C1 segment of cervical spinal cord (tissue), 14 donors: ENCODE measurements around the gene EIF1B.

Experiments used
- DNase-seq, 14 donors: peaks; one replicate each; lab custom pipeline; 2025; lab: John Stamatoyannopoulos, UW

Gene EIF1B

DNA sequence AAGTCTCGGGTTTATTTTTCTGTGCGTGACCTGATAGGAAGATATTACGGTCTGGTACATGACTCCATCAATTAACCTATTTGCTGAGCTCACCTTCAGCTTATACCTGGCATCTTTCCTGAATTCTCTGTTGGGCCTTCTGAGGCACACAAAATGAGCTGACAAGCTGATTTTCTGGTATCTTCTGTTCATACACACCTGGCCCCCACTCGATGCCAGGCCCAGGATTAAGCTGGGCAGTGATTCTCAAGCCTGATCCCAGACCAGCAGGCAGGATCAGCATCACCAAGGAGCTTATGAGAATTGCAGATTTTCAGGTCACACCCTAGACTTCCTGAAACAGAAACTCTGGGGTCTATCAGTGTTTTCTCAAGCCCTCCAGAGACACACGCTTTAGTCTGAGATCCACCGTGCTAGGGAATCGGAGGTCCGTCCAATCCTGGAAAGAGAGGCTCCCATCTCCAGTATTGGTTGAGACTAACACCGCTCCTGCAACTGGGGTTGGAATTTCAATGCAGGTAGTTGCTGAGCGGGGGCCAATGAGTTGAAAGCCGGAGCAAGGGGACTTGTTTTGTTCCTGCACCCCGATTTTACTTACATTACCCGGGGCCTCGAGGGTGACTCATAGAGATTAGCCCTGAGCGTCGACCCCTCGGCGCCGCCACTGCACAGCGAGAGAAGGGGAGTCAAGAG is 636 bp upstream of the EIF1B start:
- DNase-seq = peak in 4 of 14 donors; percentile 27 to 69 (median 64)

DNA sequence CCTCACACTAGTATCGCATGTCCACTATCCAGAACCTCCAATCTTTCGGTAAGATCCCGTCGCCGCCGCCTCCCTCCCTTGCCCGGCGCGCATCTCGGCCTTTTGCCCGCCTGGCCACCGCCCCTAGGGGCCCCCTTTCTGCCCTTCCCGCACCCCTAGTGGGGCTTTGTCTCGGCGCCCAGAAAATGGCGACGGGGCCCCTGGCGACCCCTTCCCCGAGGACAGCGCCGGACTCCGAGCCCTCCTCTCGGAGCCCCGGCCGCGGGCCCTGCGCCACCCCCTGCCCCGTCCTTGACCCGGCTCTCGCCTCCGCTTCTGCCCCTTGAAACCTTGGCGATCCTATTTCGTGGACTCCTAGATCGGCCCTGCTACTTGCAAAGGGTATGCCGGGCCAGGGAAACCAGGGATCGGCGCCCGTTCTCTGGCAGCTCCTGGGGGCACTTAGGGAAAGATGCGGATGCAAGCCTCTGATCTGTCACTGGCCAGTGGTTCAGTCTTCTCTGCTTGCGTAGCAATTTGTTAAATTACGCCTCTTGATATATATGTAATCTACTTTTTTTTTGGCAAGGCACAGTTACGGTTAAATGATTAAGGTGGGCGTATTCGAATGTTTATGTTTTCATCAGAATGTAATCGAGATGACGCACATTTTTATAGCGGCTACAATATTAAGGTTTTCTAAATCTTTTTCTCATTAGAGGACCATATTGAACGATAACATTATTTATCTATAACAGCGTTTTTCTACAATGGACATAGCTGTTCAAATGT is 603 bp downstream of the EIF1B start:
- DNase-seq = peak in 12 of 14 donors; percentile 30 to 84 (median 64)

DNA sequence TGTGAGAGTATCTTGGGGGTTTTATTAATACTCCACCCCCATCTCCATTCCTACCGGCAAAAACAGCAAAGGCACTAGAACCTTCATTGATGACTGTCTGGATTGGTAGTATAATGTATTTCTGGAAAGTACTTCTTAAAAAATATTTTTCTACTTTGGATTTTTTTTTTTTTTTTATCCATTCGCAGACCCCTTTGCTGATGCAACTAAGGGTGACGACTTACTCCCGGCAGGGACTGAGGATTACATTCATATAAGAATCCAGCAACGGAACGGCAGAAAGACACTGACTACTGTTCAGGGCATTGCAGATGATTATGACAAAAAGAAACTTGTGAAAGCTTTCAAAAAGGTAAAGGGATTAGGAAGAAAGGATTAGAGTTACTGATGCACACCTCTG is 1.2 kb downstream of the EIF1B start:
- peak in 1 of 14 donors; percentile 12 for DNase-seq

DNA sequence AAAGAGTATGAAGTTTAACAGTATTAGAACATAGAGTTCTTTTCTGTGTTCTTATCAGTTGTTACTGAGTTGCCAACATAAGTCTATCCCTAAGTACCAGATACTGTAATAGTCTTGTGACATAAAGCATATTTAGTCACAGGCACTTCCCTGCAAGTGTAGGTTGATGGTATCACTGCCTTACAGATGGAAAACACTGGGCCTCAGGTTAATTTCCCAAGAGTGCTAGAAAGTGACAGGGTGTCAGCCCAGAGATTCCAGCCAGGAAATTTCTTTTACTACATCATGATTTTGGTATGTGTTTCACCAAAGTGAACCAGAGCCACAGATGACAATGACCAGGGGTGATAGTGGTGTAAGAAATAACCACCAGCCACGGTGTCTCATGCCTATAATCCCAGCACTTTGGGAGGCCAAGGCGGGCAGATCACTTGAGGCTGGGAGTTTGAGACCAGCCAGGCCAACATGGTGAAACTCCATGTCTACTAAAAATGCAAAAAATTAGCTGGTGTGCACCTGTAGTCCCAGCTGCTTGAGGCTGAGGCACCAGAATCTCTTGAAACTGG is 3.2 kb downstream of the EIF1B start:
- DNase-seq = no peak

DNA sequence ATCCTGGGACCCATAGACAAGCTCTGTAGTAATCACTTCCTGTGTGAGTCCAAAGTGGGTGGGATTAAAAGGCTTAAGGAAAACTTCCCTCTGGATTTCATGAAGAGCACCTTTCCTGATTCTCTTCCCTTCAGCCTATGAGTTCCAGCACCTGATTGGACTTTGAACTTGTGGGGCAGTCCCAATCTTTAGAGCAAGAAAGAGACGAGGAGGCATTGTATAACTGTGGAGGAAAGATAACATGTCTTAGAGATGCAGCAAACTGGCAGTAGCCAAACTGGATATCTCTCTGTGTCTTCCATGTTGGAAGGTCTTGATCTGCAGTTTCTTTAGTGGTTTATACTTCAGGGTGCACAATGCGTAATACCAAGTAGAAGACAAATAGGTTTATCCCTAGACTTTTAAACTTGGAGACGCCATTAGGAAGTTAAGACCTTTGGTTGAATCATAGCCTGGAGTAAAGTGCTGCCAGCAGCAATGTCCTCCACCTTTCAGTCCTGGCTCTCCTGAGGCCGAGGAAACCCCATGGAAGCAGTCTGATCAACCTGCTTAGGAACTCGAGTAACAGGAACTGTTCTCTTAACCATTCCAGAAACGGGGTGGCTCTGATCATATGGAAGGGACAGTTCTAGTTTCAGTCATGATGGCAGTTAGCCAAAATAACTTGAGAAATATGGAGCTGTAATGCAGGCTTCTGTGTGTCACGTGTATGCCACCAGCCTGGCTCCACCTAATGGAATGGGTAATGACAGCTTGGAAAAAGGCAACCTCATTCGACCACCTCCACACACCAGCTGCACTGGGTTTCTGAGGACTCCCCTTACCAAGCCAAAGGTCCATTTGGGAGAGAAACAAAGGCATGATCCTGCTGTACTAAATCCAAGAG is 4.7 kb downstream of the EIF1B start:
- no peak for DNase-seq

DNA sequence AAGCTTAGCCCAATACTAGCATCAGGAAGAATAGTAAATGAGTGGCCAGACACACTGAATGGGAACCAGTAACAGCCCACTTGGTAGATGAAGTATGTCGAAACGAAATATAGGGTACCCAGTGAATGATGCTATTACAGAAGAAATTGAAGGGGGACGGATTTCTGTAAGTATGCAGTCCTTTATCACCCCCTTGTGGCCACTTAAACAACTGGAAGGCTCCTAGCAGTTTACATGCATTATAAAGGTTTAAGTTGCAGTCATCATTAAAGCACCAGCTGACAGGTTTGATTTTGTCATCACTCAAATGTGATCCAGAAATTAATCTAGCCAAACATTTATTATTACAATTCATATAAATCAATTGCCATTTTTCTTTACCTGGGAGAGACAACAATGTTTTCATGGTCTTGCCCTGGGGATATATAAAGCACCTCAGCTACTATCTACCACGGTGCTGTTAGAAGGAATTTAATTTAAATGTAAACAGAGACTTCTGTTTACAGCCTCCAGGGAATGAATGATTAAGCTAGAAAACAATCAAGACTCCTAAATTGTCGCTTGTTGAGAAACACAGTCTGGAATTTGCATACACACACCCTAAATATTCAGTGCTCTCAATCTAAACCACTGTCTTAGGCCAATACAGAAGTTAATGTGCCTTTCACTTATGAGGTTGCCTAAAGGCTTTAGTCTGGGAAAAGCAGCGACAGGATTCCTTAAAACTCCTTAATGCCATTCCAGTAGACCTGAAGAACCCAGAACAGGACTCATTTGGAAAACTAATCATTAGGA is 7.8 kb downstream of the EIF1B start:
- DNase-seq = peak in 3 of 14 donors; percentile 7 to 48 (median 43)

DNA sequence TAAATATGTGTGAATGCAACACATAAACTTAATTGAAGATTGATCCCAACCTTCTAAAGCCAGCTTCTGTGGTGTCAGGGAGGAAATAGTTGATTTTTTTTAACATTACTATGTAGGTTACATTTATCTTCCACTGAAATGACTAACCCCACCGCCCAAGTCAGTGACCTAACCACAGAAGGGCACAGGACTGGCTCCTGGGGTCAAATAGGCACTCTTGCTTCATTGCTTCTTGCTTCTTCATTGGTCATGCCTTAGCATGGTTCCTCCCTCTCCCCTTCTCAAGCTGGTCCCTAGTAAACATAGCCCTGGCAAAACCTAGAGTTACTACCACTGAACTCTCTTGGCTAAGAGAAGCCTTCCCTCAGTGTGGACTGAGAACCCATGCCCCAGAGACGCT is 12.3 kb downstream of the EIF1B start:
- DNase-seq = no peak

DNA sequence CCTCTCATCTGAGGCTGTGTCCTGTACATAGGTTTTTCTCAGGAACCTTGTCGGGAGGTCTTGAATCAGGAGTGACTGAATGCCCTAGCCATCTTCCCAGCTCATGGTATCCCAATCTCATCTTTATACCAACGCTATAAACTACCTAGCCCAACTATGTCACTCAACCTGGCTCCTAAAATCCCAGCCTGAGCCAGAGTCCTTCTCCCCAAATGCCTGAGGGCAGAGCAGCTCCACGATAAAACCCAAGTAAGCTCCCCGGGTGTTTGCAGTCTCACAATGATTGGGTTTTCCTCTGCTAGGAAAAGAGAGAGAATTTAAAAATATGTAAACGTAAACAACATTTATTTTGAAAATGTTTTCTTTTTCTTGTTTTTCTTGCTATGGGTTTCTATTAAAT is 14.4 kb downstream of the EIF1B start:
- no peak for DNase-seq

DNA sequence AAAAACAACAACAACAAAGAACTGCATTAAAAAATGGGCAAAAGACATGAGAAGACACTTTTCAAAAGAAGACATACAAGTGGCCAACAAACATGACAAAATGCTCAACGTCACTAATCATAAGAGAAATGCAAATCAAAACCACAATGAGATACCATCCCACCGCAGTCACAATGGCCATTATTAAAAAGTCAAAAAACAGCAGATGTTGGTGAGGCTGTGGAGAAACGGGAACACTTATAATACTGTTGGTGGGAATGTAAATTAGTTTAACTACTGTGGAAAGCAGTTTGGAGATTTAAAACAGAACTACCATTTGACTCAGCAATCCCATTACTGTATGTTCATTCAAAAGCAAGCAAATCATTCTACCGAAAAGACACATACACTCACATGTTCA is 15.1 kb downstream of the EIF1B start:
- DNase-seq = no peak

DNA sequence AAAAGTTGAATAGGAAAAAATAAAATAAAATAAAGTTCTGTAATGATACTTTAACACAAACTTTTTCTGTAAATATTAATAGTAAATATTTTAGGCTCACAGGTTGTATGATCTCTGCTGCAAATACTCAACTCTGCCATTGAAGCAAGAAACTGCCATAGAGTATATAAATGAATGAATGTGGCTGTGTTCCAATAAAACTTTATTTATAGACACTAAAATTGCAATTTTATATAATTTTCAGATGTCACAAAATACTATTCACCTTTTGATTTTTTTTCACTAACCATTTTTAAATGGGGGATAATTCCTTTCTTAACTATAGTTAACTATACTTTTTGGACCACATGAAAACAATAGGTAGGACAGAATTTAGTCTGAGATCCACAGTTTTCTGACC is 16.0 kb downstream of the EIF1B start:
- no peak for DNase-seq

DNA sequence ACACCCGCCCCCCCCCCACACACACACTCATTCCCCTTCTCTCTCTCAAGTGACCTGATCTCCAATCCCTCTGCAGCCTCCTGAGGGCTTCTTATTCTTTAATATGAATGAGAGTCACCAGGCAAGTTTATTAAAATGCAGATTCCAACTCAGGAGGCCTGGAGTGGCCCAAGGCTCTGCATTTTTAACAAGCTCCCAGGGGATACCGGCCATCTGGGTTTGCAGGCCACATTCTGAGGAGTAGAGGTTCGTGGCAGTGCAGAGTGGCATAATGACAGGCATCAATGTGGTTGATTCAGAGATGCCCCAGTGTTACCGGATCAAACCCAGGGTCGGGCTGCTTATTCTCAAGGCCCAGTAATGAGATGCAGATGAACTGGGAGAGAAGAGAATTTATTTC is 18.9 kb downstream of the EIF1B start:
- no peak for DNase-seq

DNA sequence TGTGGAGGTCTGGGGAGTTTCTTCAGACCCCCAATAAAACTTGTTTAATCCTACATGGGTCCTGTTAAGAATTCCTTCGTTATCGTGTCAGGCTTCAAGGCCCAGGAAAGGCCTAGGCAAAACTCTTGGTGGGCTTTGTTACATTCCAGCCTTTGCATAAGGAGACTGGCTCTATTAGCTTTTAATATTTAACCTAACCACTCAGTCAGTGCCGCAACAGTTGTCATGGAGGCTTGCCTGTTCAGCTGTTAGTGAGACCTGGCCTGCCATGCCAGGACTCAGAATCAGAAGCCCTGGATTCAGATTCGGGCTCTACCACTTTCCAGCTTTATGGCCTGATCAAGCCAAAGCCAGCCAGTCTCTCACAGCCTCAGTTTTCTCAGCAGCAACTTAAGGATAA is 19.6 kb downstream of the EIF1B start:
- no peak for DNase-seq

DNA sequence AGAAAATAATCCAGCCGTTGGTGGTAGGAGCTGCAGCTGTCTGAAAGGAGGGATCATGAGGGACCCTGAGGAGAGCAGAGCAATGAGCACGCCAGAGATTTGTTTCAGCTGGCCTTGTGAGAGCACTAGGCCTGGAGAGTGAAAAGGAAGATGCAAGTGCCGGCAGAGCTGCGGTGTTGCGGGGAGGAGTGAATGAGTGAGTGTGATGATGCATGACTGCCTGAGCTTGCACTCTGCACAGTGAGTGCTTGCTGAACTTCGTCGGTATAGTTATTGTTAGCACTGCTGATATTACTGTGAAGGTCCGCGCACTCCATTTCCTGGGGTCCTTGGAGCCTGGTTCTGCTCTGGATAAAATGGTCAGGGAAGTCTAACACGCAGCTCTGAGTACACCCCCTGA is 23.2 kb downstream of the EIF1B start:
- DNase-seq = no peak

DNA sequence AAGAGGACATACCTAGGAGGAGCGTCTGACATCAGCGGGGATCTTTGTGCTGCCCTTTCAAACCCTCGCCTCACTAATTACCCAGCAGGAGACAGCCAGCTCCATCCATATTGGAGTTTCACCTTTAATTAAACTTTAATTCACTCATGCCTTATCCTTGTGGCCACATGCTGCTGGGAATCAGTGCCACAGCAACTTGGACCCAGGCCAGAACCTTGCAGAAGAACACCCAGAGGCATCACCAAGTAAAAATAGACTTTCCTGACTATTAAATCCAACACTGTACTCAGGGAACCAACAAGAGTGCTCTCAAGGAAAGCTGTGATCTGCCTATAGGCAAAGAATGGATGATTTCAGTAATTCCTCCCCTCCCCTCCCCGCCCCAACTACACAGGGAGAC is 23.9 kb downstream of the EIF1B start:
- peak in 1 of 14 donors; percentile 9 for DNase-seq

DNA sequence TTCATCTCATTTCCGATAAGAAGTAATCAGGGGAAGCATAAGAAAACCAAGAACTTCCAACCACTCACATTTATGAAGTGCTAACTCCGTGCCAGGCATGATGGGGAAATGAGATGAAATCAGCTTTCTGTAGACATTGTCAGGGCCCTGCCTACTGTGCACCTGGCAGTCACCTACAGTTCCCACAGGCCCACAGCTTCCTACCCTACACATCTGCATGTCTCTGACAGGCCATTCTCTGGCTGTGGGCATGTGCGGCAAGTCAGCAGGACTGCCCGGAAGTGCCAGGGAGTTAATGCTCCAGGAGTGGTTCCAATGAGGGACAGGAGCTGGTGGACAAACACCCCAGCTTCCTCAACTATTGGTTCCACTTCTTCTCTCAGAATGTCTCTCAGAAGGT is 24.3 kb downstream of the EIF1B start:
- DNase-seq = no peak

DNA sequence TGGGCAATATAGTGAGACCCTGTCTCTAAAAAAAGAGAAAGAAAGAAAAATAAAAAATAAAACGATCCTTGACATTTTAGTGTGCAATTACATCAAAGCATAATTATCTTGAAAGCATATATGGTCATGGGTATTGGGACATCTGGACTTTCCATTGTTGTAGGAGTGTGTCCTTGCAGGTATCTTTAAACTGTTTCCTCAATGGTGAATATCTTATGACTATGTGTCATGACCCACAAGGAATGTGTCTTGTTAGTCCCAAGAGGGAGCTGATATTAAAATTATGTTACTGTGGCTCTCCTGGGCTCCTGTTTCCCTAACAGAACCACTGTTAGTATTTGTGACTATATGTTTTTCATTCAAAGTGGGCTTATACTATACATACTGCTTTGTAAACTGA is 26.6 kb downstream of the EIF1B start:
- no peak for DNase-seq

DNA sequence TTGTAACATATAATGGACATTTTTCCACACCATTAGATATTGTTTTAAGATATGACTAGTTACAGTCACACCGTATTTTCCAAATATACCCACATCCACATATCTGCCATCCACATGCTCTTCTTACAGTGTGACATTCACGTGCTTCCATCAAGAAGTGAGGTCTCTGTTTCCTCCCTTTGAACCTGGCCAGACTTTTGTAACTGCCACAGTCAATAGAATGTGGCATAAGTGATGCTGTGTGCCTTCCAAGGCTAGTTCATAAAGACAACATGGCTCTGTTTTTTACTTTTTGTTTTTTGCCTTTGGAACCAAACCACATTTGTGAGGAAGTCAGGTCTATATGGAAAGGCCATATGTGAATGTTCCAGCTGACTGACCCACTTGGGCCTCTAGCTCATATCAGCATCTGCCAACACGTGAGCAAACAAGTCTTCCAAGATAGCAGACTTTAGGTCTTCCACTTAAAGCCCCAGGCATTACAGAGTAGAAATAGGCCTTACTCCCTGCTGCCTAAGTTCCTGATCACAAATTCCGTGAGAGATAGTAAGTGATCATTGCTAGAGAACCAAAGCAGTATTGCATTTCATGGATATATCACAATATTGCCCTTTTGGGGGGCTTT is 27.1 kb downstream of the EIF1B start:
- DNase-seq = no peak

DNA sequence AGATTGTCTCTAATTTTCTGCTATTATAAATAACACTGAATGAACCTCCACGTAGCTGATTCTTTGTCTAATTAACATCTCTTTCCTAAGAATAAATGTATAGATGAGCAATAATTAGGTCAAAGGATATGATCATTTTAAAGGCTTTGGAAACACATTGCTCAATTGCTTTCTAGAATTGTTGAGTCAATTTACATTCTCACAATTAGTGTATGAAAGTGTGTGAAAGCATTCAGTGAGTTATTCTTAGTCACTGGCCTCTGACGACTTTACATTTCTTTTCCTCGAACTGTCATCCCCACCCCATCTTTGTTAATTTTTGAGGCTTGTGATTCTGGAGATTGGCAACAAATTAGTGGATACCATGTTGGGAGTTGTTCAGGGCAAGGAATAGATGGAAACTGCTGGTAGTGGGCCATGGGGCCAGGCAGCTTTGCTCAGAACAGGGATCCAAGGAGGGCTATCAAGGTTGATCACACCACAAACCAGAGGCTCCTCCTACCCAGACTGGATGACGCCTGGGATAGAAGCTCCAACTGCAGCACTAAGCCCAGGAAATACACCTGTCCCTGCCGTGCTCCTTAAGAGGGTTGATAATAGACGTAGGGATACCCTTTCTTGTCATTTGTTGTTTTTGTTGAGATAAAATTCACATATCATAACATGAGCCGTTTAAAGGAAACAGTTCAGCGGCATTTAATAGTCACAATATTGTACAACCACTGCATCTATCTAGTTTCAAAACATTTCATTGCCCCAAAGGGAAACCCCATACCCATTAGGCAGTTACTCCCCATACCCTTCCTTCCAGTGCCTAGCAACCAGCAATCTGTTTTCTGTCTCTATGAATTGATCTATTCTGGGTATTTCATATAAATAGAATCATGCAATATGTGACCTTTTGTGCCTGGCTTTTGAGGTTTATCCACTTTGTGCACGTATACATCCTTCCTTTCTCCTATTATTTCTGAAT is 27.9 kb downstream of the EIF1B start:
- DNase-seq = no peak

DNA sequence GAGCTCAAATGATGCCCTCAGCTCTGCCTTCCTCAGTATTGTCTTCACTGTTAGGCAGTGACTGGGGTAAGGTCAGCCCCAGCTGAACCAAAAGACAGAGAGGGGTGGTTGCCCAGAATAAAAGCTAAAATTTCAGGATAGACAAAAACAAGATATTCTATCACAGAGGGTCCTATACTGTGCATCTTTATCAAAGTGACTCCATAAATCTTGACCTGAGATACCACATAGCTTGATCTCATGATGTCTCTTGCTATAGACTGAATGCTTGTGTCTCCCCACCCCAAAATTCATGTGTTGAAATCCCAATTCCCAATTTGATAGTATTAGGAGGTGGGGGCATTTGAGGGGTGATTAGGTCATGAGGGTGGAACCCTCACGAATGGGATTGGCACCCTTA is 30.4 kb downstream of the EIF1B start:
- DNase-seq = no peak
